Esophagus squamous epithelium (tissue), 5 donors: ENCODE measurements around the gene LEPROT. TPM values are rescaled to one million over a fixed set of nuclear protein-coding genes. Genes with fewer than 3 reads are reported as not detected.

ENCODE experiments used
- DNase-seq: peaks from one replicate; lab custom pipeline; 2025; lab: John Stamatoyannopoulos, UW
- H3K27ac ChIP-seq, 4 donors: fragments of 200-600 bp; sonication (generic); one replicate each; pipeline ENCODE4 v1.5.1; 2016 to 2019; ENCODE audit warnings: mild to moderate bottlenecking in 1 of 4
- H3K27me3 ChIP-seq, 4 donors: fragments of 200-600 bp; sonication (generic); 1 replicate in 3 of 4; 2 replicates in 1 of 4; pipeline versions ENCODE4 v1.5.1 to v1.6.0; 2017 to 2021; ENCODE audit warnings: antibody characterized with exemption in 1 of 4
- H3K36me3 ChIP-seq, 3 donors: fragments of 200-600 bp; sonication (generic); one replicate each; pipeline ENCODE4 v1.5.1; 2016 to 2019
- H3K4me1 ChIP-seq, 3 donors: fragments of 200-600 bp; sonication (generic); one replicate each; pipeline ENCODE4 v1.5.1; 2017 to 2019
- H3K4me3 ChIP-seq, 4 donors: fragments of 200-600 bp; sonication (generic); 1 replicate in 3 of 4; 2 replicates in 1 of 4; pipeline ENCODE4 v1.5.1; 2016 to 2019; ENCODE audit warnings: mild to moderate bottlenecking in 2 of 4, moderate library complexity in 1 of 4
- H3K9me3 ChIP-seq, 3 donors: fragments of 200-600 bp; sonication (generic); one replicate each; pipeline ENCODE4 v1.5.1; 2016 to 2019
- POLR2A ChIP-seq, 4 donors: fragments of 450-650 bp; IDR thresholded peaks; one replicate each; pipeline ENCODE4 v1.6.1; 2017; ENCODE audit warnings: antibody characterized with exemption in 4 of 4, mild to moderate bottlenecking in 4 of 4, moderate library complexity in 3 of 4
- WGBS, 2 donors: methylation state at CpG; one replicate each; pipeline ENCODE4 v1.1.5; 2018; 5-methylcytosine and 5-hydroxymethylcytosine counted together
- intact Hi-C: fragments of 100-400 bp; cut with DNase I; formaldehyde crosslinking; loops from one replicate; pipeline ENCODE4 v1.15.0; 2022
- total RNA-seq, 4 donors: library from RNA; depleted of rRNA; stranded (reverse); fragments of >200 nt; gene quantifications; one replicate each; pipeline ENCODE4 v1.1.0, GENCODE V29; 2016
- TF ChIP-seq, protein P1 (sequence below), 6 experiments: fragments of 450-650 bp in 4 of 6; fragments of 200-600 bp in 2 of 6; sonication (generic) in 2 of 6; IDR thresholded peaks; one replicate each; pipeline ENCODE4 v1.5.1; 2016 to 2019; ENCODE audit warnings: antibody characterized with exemption in 6 of 6, mild to moderate bottlenecking in 4 of 6, moderate library complexity in 4 of 6
- donor health status: DM: yes; HTN: yes; CAD: no.

The LEPROT gene
- total RNA-seq, 4 donors from 2014 or later, result 29.7 to 56.9 (median 42.9) TPM

DNA sequence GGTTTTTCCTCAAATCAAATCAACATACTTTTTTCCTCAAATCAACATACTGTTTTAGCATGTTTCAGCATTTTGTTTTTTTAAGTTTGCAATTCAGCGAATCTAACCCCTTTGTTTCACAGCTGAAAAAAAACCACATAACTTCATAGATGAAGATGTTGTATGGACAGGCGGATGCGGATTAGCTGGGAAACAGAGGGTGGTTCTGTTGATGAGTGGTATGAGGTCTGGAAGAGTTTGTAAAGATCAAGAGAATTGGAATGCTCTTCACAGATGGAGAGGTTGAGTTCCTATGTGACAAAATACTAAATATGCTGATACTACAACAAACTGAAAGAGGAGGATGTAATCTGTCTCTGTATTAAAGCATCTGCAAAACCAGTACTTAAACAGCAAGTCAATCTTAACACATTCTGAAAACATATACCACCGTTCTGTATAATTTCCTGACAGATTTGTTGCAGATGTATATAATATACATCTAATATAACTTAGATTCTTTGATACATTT, 10.6 kb upstream of the LEPROT start:
- H3K27me3 ChIP-seq, result no peaks in the 10 kb centered on the region
- no peaks in the 10 kb centered on the region for H3K4me1 ChIP-seq
- 84 to 89% methylated on average over 4 of the region's 4 CpGs for WGBS, 2 donors
- intact Hi-C loops, result no loop called here
- H3K27ac ChIP-seq, result no peak overlapping the region
- no peak for TF ChIP-seq POLR2A (IDR thresholded peaks at IDR 0.05)
- TF ChIP-seq, protein P1, sequence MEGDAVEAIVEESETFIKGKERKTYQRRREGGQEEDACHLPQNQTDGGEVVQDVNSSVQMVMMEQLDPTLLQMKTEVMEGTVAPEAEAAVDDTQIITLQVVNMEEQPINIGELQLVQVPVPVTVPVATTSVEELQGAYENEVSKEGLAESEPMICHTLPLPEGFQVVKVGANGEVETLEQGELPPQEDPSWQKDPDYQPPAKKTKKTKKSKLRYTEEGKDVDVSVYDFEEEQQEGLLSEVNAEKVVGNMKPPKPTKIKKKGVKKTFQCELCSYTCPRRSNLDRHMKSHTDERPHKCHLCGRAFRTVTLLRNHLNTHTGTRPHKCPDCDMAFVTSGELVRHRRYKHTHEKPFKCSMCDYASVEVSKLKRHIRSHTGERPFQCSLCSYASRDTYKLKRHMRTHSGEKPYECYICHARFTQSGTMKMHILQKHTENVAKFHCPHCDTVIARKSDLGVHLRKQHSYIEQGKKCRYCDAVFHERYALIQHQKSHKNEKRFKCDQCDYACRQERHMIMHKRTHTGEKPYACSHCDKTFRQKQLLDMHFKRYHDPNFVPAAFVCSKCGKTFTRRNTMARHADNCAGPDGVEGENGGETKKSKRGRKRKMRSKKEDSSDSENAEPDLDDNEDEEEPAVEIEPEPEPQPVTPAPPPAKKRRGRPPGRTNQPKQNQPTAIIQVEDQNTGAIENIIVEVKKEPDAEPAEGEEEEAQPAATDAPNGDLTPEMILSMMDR (IDR thresholded peaks at IDR 0.05), result no peak
- no peaks in the 10 kb centered on the region for H3K36me3 ChIP-seq
- H3K4me3 ChIP-seq, result no peak overlapping the region
- DNase-seq, result no peak
- H3K9me3 ChIP-seq, result no peaks in the 10 kb centered on the region

DNA sequence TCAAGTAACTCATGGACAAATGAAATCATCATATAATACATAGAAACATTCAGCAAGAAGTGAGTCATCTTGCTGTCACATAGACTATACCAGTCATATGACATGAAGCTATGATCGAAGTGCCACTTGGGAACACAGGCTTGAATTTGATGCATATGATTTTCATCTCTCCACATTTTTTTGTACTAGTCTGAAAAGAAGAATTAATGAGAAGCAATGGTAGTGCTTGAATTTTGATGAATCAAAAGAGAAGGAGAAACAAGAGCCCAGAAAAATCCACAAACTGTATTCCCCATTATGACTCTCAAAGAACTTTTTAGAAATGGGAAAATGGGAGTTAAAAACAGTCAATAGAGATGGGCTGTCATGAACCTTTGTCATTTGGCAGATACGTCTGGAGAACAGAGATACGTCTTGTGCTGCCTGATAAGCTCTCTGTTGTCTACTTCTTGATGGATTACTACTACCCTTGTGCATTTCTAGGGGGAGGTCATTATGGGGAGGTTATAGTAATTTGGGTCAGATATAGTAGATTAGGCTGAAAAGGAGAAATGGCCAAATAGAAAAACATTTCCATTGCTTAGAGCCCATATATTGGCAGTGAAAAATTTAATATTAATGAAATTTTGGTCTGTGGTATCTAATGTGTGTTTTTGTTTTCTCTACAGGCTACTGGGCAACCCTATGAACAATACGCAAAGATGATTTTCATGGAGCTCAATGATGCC, 8.0 kb upstream of the LEPROT start:
- 86 to 88% methylated on average over 4 of the region's 4 CpGs for WGBS, 2 donors
- TF ChIP-seq POLR2A (IDR thresholded peaks at IDR 0.05), result no peak
- TF ChIP-seq, protein P1 (IDR thresholded peaks at IDR 0.05), result no peak
- H3K27ac ChIP-seq, result no peak overlapping the region
- H3K36me3 ChIP-seq, result no peaks in the 10 kb centered on the region
- H3K27me3 ChIP-seq, result no peaks in the 10 kb centered on the region
- intact Hi-C loops, result no loop called here
- no peak for DNase-seq
- H3K9me3 ChIP-seq, result no peaks in the 10 kb centered on the region
- H3K4me1 ChIP-seq, result no peaks in the 10 kb centered on the region
- no peak overlapping the region for H3K4me3 ChIP-seq

DNA sequence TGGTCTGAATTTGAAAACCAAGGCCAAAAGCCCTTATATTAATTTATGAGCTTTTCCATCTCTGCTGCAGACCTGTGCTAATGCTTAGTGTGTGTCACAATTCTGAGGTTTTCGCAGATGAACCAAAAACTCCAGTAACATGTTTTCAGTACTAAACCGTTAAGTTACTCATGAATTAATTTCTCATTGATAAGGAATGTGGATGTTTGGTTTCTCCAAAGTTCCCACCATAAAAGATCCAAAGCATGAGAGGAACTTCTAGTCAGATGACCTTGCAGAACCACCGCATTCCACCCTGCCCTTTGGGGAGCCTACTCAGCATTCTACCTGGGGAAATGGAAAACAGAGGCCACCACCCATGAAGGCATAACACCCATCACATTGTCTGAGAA, 7.5 kb upstream of the LEPROT start:
- no peaks in the 10 kb centered on the region for H3K27me3 ChIP-seq
- no peaks in the 10 kb centered on the region for H3K4me1 ChIP-seq
- DNase-seq, result no peak
- intact Hi-C loops, result no loop called here
- TF ChIP-seq, protein P1 (IDR thresholded peaks at IDR 0.05), result no peak
- TF ChIP-seq POLR2A (IDR thresholded peaks at IDR 0.05), result no peak
- H3K27ac ChIP-seq, result no peak overlapping the region
- no peaks in the 10 kb centered on the region for H3K9me3 ChIP-seq
- 87 to 89% methylated on average over 3 of the region's 3 CpGs for WGBS, 2 donors
- H3K4me3 ChIP-seq, result no peak overlapping the region
- no peaks in the 10 kb centered on the region for H3K36me3 ChIP-seq

DNA sequence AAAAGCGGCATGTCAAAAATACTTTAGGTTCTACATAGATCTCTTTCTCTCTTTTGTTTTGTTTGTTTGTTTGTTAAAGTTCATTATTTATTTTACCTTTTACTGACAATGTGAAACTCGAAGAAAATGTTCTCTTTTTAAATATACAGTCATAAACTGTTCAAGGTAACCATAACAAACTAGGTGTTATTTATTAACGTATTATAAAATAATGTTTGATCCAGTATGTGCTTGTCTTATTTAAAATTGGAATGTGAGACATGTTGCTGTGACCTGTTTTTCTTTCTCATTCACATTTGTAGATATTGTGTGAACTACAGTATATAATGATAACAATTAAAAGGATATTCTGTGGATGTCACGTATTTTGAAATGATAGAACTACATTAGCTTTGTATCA, 5.9 kb upstream of the LEPROT start:
- 76 to 77% methylated on average over 4 of the region's 4 CpGs for whole genome bisulfite sequencing, 2 donors
- no peaks in the 10 kb centered on the region for H3K9me3 ChIP-seq
- no peak for TF ChIP-seq POLR2A (IDR thresholded peaks at IDR 0.05)
- TF ChIP-seq, protein P1 (IDR thresholded peaks at IDR 0.05), result no peak
- DNase-seq, result no peak
- no peak overlapping the region for H3K27ac ChIP-seq
- H3K4me3 ChIP-seq, result no peak overlapping the region
- no peaks in the 10 kb centered on the region for H3K36me3 ChIP-seq
- intact Hi-C loops, result no loop called here
- no peaks in the 10 kb centered on the region for H3K27me3 ChIP-seq
- H3K4me1 ChIP-seq, result peaks cover 0 to 9% (median 0%) of the 10 kb centered on the region in 3 donors

DNA sequence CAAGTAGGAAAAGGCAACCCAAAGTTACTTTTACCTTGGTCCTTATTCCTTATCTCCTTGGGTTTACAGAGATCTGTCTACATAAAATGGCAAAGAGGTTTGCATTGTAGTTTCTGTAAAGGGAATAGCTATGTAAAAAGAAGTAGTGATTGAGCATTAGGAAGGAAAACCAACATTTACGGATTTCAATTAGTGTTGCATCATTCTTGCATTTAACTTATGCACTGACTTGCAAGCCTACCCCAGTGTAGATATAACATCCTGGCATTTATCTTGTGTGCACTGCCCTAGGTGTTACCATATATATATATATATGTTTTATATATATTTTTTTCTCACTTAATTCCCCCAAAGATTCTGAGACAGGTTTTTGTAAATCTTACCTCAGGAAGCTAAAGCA, 3.7 kb upstream of the LEPROT start:
- no peak for TF ChIP-seq POLR2A (IDR thresholded peaks at IDR 0.05)
- TF ChIP-seq, protein P1 (IDR thresholded peaks at IDR 0.05), result no peak
- Histone ChIP-seq H3K36me3 (no peaks in the 10 kb centered on the region), H3K4me1 (peaks cover under 1 to 16% (median 2%) of the 10 kb centered on the region in 3 donors), H3K27ac (no peak overlapping the region), H3K27me3 (no peaks in the 10 kb centered on the region), H3K9me3 (no peaks in the 10 kb centered on the region), H3K4me3 (no peak overlapping the region)
- DNase-seq, result no peak
- intact Hi-C loops, result no loop called here
- WGBS, 2 donors, result 71 to 79% methylated on average over 1 of the region's 1 CpG
